Measurements from ENCODE around the gene ELMO1.

- TF ChIP-seq CTCF (IDR thresholded peaks at IDR 0.05): no peak
- no peak for TF ChIP-seq POLR2A (IDR thresholded peaks at IDR 0.05)
Measured at GRCh38 chr7:37150180-37150579, 298.5 kb downstream of the ELMO1 start.

Data from body of pancreas (tissue), 4 donors.